AG08396 (cell line): ENCODE data around the gene ASH1L.
"Not testable (repeated sequence)": the region's sequence is repeated elsewhere in the genome, so short reads cannot be mapped to it uniquely, and the experiment has no call there.

ENCODE experiments used
- DNase-seq: peaks from one replicate; pipeline ENCODE4 v3.0.0; 2012; ENCODE audit warnings: low spot score, mixed read lengths

The ASH1L gene

DNA sequence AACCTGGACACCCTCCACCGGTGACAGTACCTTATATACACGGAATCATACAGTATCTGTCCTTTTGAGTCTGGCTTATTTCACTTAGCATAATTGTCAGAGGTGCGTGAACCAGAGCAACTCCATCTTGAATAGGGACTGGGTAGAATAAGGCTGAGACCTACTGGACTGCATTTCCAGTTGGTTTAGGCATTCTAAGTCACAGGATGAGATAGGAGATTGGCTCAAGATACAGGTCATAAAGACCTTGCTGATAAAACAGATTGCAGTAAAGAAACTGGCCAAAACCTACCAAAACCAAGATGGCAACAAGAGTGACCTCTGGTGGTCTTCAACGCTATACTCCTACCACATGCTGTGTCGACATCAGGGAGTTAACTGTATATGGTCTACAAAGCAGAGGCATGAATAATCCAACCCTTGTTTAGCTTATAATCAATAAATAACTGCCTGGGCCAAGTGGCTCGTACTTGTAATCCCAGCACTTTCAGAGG lies 255.3 kb downstream of the ASH1L start:
- no peak for DNase-seq

DNA sequence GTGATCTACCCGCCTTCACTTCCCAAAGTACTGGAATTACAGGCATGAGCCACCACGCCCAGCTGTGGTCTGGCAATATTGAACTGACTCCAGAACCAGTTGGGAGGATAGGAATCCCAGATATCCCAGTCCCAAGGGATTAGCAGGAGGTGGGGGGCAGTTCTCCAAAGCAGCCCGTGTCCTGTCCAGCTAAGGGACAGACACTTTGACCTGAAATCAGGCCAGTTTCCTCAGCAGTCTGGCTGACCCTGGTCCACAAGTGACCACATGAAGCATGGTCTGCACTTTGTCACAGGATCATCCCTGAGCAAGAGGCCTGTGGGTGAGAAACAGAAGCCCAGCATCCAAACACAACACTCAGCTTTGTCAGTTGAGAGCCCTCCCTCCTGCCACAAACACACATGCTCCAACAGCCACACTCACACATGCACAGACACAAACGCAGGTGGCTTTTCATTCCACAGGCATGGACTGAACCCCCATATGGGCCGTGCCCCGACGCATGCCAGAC lies 256.7 kb downstream of the ASH1L start:
- DNase-seq: no peak

DNA sequence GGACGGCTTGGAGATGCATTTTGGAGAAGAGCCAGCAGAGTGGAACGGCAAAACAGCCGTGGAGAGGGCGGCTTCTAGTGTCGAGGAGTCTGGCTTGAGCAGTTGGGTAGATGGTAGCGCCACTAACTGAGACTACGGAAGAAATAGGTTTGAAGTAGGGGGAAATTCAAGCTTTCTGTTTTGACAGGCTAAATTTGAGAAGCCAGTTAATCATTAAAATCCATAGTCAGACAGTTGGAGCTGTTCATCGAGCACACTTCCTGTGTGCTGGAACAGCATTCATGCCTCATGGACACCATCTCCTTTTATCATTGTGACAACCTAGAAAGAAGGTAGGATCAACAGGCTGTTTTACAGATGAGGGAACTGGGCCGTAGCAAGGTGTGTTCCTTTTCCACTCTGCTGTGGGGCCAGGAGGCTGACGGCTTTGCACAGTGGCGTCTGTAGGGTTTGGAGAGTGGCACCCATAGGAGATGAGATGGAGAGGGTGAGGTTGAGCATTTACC lies 258.0 kb downstream of the ASH1L start:
- no peak for DNase-seq

DNA sequence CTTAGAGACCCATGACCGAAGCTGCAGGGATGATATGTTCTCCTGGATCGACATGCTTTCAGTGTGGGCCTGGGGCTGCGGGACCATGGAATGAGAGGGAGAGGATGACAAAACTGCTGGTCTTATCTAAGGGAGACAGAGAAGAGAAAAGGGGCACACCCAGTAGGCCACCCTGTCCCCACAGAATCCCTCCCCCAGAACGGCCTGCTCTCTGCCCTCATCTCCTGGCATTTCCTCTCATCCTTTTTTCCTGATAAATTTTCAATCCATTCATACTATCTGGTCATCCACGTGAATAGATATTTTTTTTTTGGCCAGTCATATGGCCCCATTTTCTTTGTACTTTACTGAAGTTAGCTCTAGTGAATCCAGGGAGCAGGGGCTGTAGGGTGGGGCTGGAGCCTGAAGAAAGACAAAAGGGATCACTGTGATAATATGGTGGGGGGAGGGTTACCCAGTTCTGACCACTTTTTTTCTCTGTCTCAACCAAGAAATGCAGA lies 261.2 kb downstream of the ASH1L start, which contains the start of gene PKLR:
Gene PKLR, minus strand, starts transcription at position 97 of the 500 bp plus-strand sequence. Its CDS starts 43 bp downstream, at position 54.
- DNase-seq: no peak

DNA sequence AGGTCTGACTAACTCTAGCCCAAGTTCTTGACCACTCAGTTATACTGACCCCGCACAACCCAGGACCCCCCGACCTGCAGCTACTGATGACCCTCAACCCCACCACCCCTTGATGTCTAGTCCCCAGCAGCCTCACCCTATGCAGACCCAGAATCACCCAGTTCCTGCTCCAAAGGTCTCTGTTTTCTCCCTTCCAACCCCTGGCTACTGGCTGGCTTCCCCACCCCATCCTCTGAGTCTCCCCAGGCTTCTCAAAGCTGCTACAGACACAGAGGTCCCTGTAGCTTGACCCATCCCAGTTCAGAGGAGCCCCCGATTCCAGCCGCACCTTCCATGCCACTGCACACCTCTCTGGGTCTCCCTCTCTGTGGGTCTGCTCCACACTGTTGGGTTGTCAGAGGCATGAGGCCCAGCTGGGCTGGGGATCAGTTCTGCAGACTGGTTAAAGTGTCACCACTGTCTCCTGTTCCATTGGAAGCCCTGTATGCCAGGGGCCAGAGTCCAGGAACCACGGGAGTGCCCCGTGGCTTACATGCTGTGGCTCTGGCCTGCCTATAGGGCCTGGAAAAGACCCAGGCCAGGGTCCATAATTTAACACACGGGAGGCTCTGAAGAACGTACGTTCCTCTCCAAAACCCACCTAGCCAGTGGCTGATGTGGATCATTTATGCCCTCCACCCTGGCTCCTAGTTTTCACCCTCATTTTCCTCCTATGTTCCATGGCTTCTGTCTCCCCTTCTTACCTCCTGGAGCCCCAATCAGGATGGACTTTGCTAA lies 261.9 kb downstream of the ASH1L start:
- DNase-seq: no peak

DNA sequence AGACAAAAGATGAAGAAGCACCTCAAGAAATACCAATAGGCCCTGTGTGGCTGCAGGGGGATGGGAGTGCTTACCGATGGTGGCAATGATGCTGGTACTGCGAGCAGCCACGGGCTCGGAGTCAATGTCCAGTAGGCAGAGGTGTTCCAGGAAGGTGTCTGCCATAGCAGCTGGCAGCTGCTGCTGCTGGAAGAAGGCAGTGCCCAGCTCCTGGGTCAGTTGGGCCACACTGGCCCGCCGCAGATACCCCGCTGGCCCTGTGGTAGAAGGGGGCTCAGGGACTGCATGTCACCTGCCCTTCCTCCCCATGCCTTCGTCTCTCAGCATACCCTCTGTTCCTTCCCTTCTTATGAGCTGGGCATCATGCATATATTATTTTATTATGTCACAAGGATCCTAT lies 262.6 kb downstream of the ASH1L start:
- no peak for DNase-seq

DNA sequence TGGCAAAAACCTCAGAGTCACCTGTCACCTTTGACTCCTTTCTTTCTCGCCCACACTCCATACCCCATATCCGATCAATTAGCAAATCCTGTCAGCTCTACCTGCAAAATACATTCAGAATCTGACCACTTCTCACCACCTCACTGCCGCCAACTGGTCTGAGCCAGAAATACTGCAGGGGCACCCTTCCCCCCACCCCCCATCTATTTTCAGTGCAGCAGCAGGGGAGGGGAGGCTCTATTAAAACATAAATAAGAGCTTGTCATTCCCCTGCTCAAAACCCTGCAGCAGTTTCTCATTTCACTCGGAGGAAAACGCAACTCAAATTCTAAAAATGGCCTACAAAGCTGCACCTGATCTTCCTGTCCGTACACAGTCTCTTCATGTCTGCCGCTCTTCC lies 265.2 kb downstream of the ASH1L start:
- DNase-seq: no peak

DNA sequence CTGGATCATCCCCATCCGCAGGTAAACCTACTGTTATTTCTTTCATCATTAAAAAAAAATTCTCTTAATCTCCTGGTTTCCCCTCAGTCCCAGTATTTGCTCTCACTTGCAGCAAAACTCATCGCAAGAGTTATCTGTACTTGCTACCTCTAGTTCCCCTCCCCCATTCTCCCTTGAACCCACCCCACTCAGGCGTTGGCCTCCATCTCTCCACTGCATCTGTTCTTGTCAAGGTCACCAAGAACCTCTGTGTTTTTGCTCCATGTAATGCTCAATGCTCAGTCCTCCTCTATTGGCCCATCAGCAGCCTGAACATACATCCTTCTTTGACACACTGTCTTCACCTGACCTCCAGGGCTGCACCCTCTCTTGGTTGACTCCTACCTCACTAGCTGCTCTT lies 265.9 kb downstream of the ASH1L start:
- DNase-seq: no peak

DNA sequence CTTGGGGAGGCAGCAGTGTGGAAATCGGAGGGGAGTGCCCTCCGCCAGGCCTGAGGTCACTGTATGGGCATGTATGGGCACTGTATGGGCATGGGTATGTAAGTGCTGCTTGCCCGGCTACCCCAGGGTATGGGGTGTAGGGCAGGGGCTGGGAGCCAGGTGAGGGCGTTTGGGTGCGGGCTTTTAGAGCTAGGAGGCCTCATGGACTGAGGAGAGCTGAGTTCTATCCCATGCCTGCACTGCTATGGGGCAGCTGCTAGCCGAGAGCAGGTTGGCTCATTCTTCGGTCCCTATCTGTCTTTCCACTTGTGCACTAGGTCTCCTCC lies 266.7 kb downstream of the ASH1L start:
- no peak for DNase-seq

DNA sequence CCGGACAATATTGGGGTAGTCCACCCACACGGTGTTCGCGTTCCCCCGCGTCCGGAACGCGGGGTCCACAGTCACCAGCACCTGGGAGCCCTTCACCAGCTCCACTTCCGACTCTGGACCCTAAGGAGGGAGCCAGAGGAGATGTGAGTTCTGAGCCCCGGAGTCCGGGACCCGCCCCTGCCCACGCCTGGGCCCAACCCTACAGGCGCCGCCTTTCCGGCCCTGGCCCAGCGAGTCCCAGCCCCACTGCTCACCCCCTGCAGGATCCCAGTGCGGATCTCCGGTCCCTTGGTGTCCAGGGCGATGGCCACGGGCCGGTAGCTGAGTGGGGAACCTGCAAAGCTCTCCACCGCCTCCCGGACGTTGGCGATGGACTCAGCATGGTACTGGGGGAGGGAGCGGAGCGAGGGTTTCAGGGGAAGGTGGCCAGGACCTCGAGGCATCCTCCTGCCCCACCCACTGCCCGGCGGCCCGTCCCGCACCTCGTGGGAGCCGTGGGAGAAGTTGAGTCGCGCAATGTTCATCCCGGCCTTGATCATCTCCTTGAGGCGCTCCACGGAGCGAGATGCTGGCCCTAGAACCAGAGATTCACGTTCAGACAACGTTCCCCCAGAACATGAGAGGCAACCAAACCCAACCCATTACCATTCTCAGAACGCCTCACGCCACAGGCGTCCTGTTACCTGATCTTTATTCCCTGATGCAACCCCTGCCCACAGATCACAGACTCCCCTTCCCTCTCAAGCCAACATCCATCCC lies 267.2 kb downstream of the ASH1L start:
- DNase-seq: no peak

DNA sequence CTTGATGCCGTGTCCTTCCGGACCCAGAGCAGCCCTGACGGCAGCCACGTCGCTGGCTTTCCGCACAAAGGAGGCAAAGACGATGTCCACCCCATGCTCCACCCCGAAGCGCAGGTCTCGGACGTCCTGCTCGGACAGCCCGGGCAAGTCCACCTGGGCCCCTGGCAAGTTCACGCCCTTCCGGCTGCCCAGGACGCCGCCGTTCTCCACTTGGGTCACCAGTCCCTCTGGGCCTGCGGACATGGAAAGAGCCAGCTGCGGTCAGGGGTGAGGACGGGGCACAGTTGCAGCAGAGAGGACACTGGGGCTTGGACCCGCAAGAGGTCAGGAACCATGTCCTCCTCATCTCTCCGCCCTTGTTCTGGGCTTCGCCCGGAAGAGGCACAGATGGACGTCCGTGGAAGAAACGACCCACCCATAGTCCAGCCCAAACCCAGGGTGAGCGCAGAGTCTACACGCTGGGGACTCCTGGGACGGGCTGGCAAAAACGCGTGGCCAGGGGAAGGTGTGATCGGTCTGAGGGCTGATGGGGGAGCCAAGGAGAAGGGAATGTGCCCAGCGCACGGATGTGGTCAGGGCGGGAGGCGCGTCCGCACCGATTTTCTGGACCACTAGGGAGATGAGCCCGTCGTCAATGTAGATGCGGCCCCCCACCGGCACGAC lies 268.0 kb downstream of the ASH1L start:
- DNase-seq: no peak

DNA sequence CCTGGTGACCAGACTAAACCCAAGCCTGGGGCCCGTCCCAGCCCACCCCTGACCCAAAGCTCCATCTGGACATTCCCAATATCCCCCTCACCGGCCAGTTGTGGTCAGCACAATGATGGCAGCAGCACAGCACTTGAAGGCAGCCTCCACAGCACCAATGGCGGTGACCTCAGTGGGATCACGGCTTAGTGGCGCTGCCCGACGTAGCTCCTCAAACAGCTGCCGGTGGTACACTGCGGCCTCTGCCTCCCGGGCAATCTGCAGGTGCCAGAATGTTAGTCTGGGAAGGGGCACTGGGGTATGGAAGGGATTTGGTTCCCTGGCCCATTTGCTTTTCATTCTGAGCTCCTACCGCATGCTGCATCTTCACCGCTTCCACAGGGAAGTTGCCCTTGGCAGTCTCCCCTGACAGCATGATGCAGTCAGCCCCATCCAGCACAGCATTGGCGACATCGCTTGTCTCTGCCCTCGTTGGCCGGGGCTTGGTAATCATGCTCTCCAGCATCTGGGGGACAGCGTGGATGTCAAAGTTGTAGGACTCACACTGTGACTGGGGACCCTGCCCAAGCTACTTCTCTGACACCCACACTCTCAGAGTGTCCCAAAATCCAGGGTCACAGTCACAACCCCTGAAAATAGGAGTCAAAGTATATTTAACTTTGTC lies 269.4 kb downstream of the ASH1L start:
- DNase-seq: no peak

DNA sequence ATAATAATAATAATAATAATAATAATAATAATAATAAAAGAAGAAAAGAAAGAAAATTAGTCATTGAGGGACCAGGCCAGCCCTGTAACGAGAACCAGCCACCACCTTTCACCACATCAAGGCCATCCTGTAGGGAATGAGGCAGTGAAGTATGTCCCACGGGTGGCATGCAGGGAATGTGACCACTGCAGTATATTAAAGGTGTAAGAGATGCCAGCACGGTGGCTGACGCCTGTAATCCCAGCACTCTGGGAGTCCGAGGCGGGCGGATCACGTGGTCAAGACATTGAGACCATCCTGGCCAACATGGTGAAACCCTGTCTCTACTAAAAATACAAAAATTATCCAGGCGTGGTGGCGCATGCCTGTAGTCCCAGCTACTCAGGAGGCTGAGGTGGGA lies 271.6 kb downstream of the ASH1L start:
- not testable (repeated sequence) for DNase-seq

DNA sequence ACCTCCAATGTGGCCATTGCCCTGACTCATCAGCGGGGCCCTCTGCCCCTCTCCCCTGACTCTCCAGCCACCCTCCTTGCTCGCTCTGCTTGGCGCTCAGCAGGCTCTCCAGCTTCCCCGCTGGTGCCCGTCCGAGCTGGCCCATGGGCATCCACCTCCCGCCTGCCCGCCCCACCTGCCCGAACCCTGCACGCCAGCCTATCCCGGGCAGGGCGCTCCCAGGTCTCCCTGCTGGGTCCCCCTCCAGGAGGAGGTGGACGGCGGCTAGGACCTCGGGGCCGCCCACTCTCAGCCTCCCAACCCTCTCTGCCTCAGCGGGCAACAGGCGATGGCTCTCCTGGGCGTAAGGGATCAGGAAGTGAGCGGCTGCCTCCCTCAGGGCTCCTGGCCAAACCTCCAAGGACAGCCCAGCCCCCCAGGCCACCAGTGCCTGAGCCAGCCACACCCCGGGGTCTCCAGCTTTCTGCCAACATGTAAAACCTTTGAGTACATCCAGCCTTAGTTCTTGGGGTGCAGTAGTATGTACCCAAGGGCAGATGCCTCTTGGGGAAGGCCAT lies 274.5 kb downstream of the ASH1L start:
- no peak for DNase-seq

DNA sequence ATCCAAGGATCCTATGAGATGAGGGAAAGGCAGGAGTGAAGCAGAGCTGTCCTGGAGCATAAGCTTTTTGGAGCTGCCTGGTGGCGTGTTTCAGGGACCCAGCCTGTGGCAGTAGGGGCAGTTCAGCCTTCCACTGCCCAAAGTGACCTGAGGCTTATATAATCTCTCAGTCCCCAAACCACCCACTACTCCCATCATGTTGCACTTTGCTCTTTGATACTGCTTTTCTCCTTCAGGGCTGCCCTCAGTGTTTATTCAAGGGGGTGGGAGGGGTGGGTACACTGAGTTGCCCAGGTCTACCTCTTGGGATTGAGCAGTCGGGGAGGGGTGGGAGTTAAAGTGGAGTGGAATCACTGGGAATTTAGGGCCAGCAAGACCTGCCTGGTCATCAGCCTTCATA lies 276.1 kb downstream of the ASH1L start:
- DNase-seq: no peak

DNA sequence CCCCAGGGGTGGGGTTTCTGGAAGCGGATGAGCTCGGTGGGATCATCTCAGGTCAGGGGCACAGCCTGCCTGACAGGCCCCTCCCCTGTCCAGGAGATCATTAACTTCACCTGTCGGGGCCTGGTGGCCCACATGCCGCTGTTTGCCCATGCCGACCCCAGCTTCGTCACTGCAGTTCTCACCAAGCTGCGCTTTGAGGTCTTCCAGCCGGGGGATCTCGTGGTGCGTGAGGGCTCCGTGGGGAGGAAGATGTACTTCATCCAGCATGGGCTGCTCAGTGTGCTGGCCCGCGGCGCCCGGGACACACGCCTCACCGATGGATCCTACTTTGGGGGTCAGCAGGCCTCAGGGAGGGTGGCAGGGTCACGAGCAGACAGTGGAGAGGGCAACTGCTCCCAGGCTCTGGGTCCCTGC lies 277.0 kb downstream of the ASH1L start:
- DNase-seq: no peak
